Mammary epithelial cell (primary cell): ENCODE results near the gene SRGAP2C.
"Not testable (repeated sequence)": the region's sequence is repeated elsewhere in the genome, so short reads cannot be mapped to it uniquely, and the experiment has no call there.

Source experiments
- CTCF ChIP-seq, 2 donors: IDR thresholded peaks in 1 of 2; conservative IDR thresholded peaks in 1 of 2; 2 replicates each; pipeline ENCODE4 v1.5.1; 2011 to 2012; ENCODE audit warnings: inconsistent platforms in 2 of 2, low read length in 2 of 2, mild to moderate bottlenecking in 2 of 2, control low read depth in 1 of 2, low read depth in 1 of 2; ENCODE audit not compliant: insufficient read depth in 1 of 2; ENCODE audit errors: extremely low read depth in 1 of 2
- EZH2 ChIP-seq: IDR thresholded peaks from 2 replicates; pipeline ENCODE4 v1.6.1; 2012; ENCODE audit warnings: low read length, inconsistent platforms, borderline replicate concordance

GRCh38 chr1:121210778-121211177, 26.0 kb downstream of the SRGAP2C start:
- not testable (repeated sequence) for TF ChIP-seq CTCF (conservative IDR thresholded peaks at IDR 0.05 in 1 of 2, IDR thresholded peaks at IDR 0.05 in 1 of 2; ENCODE audit: extremely low read depth in 1 of 2, insufficient read depth in 1 of 2, low read depth in 1 of 2, low read length in 2 of 2); EZH2
